HG03354 (cell line): ENCODE data around the gene ATIC.

Source experiments
- ATAC-seq: cut with Tn5 transposase; IDR thresholded peaks from one replicate; pipeline ENCODE4 v1.9.1; 2021; ENCODE audit warnings: mild to moderate bottlenecking; ENCODE audit not compliant: unreplicated experiment, poor library complexity, severe bottlenecking

Gene ATIC

DNA sequence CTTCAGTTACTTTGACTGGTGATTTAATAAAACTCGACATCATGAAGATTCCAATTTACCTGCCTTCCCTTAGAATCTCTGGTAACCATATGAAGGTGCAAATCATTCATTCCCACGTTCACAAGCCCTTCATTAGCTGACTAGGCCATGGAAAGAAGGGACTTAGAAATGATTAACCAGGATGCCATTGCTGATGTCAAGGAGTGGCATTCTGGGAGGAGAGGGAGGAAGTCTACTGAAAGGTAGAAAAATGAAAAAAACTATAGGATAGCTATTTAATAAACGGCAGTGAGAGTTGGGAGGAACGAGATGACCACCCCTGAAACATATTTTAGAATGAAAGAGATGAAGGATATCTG lies 1.4 kb downstream of the ATIC start:
- no peak for ATAC-seq

DNA sequence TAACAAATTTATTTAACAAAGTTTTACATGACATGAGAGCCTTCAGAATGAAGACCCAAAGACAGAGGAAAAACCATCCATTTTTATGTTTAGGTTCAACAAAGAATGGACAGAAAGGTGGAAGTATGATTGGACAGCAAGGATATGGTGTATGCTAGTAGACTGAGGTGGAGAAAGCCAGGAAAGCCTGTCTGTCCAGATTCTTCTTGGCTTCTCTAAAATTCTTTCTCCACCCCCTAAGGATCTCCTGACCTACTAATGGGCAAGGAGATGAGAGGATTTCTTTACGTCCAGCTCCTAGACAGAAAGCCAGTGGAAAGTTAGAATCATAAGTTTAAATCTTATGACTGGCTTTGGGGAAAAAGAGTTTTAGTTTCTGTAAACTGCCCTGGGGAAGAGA lies 3.0 kb downstream of the ATIC start:
- ATAC-seq: no peak

DNA sequence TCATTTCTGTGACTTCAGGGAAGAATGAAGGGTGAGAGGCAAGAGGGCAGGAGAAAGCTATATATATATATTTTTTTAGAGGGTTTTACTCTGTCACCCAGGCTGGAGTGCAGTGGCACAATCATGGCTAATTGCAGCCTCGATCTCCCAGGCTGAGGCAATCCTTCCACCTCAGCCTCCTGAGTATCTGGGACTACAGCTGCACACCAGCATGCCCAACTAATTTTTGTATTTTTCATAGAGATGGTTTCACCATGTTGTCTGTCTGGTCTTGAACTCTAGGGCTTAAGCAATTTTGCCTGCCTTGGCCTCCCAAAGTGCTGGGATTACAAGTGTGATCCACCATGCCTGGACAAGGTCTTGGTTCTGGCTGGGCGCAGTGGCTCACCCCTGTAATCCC lies 3.4 kb downstream of the ATIC start:
- no peak for ATAC-seq

DNA sequence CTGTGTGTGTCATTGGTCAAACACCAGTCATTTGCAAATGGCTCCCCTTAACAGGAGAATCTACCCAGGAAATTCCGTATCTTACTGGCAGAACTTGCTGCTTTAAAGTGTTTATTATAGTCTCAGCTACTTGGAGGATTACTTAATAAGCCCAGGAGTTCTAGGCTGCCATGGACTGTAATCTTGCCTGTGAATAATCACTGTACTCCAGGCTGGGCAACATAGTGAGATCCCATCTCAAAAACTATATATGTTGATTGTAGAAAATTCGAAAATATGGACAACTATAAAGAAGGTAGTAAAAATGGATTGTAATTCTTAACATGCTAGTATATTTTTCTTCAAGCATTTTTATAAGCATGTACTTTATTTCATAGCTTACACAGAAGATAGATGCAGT lies 4.5 kb downstream of the ATIC start:
- ATAC-seq: no peak

DNA sequence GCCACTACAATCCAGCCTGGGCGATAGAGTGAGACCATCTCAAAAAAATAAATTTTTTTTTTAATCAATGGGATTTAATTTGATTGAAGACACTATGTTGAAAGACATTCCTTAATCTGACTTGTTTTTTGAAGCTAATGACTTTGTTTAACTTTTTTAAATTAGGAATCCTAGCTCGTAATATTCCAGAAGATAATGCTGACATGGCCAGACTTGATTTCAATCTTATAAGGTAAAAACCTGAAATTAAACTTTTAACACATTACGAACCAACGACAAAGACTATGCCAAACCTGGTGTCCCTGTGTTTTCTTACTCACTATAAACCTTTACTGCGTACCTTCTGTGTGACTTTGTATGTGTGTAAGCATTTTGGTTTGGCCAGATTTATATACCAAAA lies 7.6 kb downstream of the ATIC start:
- no peak for ATAC-seq

DNA sequence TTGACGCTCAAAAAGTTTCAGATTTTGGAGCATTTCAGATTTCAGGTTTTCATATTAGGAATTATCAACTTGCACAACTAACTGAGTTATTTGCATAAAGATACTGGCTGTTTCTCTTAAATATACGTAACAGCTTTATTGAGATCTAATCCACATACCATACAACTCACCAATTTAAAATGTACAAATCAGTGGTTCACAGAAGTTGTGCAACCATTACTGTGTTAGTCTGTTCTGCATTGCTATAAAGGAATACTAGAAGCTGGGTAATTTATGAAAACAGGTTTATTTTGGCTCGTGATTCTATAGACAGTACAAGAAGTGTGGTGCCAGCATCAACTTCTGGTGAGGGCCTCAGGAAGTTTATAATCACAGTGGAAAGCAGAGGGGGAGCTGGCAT lies 8.2 kb downstream of the ATIC start:
- no peak for ATAC-seq

DNA sequence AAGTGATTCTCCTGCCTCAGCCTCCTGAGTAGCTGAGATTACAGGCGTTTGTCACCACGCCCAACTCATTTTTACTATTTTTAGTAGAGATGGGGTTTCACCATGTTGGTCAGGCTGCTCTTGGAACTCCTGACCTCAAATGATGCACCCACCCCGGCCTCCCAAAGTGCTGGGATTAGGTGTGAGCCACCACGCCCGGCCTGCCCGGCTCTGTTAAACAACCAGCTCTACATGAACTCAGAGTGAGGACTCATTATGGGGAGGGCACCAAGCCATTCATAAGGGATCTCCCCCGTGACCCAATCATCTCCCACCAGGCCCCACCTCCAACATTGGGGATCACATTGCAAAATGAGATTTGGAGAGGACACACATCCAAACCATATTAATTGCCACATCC lies 8.8 kb downstream of the ATIC start:
- ATAC-seq: no peak

DNA sequence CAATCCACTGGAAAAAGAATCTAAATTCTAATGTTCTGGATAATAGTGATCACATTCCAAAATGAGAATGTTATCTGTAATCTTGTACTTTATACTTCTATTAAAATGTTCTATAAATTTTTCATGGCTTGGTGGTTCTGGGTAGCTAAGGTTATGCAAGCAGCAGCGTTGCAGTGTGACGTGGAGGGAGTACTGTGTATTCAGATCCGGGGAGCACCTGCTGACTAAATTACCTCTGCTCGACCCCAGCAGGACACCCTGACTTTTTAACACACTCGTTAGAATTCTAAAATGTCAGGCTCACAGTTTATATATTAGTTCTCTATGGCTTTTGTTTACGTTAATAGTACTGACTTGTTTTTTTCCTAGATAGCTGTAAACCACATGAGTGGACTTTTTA lies 13.0 kb downstream of the ATIC start:
- ATAC-seq: no peak

DNA sequence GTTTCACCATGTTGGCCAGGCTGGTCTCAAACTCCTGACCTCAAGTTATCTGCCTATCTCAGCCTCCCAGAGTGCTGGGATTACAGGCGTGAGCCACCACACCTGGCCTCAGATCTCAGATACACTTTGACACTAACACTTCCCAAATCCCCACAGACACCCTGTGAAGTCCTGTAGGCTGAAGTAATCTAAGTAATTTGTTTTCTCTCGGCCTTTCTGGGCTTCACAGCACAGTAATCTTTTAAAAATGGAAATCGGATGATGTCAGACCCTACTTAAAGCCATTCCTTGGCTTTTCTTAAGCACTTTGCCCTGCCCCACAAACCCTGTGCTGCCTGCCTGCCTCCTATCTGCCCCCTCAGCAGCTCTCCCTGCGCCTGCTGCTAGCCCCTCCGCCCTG lies 16.2 kb downstream of the ATIC start:
- no peak for ATAC-seq

DNA sequence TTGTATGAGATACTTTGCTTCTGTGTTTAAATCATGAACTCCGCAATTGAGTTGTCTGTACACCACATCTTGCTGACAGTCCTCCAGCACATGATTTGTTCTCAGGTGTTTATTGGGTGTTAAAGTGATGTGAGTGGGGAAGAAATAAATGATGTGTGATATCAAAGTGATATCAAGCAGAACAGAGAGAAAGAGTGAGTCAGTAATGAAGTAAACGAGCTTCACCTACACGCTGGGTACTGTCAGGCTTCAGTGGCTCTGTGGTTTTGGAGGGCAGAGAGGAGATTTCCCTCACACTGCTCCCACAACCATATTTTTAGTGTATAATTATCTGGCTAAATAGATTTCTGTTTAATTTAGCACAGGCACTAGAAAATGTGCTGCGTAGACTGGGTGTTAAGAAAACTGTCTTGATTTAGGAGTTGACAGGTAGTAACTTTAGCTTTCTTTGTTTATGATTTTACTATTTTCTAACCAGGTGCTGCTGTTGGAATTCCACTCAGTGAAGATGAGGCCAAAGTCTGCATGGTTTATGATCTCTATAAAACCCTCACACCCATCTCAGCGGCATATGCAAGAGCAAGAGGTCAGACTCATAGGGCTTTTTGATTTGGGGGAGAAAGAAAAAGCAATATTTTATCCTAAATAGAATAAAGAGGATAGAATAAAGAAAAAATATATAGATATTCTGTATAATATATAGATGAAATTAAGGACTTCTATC lies 21.2 kb downstream of the ATIC start:
- ATAC-seq: peak; percentile 81

DNA sequence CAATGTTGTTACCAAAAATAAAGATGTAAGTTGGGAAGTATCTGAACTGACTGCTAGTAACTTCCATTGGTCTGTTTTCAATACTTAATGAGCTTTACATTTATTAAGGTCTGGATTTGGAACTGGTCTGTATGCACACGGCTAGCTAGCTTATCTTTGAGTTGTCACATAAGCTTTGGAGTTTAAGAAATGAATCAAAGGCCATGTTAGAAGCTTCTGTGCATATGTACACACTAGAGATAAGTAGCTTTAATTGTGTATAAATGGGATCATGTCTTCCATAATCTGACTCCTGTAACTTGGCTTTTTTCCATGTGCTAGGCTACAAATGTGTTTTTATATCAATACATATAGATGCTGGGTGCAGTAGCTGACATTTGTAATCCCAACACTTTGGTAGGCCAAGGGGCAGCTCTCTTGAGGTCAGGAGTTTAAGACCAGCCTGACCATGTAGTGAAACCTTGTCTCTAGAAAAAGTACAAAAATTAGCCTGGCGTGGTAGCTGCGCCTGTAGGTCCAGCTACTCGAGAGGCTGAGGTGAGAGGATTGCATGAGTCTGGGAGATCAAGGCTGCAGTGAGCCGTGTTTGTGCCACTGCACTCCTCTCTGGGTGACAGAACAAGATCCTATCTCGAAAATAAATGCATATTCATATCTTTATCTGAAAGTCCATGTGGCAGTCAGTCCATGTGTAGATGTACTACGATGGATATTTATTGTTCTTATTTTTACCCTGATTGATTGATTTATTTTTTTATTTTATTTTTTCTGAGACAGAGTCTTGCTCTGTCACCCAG lies 27.2 kb downstream of the ATIC start:
- no peak for ATAC-seq

DNA sequence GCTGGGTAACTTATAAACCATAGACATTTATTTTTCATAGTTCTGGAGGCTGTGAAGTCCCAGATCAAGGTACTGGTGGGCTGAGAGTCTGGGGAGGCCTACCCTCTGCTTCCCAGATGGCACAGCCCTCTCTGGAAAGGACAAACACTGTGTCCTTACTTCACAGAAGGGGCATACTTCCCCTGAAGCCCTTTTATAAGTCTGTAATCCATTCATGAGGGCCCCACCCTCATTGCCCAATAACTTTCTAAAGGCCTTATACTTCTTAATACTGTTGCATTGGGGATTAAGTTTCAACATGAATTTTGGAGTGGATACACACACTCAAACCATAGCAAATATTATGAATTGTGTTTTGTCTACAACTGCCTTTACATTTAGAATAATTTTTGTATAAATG lies 36.0 kb downstream of the ATIC start:
- ATAC-seq: no peak

DNA sequence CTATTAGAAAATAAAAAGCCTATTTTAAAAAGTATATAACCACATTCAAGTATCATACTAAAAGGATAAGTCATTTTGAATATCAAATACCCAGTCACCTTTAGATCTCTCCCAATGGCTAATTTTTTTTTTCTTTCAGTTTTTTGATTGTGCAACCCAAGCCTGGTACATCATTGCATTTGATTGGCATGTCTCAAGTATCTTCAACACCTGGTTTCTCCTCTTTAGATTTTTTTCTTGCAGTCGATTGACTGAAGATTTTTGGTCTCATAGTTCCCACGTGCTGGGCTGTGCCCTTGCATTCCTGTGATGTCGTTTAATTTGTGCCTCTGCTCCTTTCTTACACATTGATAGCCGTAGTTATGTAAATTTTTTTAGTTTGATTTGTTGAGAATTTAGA lies 40.7 kb downstream of the ATIC start:
- ATAC-seq: no peak

DNA sequence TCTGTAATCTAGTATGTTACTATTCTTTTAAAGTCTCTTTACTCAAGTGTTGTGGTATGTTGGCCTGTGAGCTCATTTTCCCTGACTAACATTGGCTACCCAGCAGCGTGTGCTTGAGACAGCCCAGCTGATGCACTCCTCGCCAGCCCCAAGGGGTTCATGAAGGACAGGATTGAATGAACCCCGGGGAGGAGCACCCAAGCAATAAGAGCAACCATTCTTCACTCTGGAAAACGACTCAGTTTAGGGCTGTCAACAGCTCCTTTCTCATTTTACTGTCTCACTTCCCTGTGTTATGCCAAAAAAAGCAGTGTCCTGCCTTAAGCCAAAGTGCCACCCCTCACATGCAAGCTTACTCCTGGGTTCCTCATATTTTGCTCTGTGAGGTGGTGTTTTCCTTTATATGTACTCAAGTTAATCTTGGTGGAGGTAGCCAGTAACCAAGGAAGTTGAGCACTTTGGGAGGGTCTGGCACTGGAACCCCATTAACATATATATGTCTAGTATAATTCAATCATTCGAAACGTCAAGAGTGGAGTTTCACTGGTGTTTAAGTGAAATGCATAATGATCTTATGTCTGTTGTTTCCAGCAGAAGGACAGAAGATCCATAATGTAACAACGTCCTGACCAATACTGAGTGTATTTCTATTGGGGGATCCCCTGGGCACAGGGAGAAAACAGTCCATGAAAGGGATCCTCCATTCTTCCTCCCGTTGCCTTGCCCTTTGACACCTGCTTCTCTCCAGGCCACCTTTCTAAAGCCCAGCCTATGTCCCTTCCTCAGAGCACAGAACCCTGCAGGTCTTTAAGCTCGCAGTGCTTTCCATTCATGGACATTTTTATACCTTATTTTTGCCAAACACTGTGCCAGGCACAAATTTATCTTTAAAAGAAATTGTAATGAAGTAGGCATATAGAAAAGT lies 43.2 kb downstream of the ATIC start:
- no peak for ATAC-seq

DNA sequence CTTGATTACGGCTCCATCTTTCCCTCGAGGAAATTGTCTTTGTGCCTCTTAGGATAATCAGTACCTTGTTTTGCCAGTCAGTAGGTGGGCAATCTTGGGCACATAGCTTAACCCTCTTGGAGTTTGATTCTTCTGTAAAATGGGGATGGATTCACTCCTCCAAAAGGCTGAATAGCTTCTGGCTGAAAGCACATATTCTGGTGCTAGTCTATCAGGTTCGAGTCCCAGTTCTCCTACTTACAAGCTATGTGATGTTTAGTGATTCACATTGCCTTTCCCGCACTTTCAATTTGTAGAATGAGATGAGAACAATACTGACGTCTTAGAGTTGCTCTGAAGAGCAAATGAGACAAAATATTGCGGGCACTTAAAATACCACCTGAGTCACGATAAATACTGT lies 43.9 kb downstream of the ATIC start:
- ATAC-seq: no peak

DNA sequence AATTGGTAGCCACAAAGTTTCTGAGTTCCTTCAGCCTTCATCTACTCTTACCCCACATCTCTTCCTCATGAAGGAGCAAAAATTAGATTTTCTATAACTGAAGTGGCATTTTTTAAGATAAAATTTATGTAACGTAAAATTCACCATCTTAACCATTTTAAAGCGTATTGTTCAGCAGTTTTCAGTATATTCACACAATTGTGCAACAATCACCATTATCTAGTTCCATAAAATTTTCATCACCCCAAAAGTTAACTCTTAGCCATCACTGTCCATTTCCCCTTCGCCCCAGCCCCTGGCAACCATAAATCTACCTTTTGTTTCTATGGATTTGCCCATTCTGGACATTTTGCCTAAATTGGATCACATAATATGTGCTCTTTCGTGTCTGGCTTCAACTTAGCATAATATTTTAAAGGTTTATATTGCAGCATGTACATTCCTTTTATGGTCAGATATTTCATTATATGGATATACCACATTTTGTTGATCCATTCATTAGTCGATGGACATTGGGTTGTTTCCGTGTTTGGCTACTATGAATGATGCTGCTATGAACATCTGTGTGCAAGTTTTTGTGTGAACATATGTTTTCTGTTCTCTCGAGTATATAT lies 44.6 kb downstream of the ATIC start:
- no peak for ATAC-seq

DNA sequence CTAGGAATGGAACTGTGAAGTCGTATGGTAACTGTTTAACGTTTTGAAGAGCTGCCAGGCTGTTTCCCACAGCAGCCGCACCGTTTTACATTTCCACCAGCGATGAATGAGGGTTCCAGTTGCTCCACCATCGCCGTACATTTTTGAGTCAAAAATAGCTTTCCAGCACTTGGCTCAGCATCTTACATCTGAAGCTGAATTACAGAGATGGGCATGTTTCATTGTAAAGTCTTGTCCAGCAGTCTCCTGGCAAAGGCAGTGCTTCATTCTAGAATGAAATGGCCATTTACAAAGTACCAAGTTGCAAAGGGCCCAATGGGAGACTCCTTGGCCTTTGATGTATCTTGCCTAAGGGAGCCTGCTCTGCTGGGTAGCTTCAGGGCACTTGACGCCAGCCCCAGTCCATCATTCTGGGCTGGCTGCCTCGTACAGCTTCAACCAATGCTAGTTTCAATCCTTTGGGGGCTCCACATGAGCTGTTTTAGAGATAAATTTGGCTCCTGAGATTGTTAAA lies 45.1 kb downstream of the ATIC start:
- ATAC-seq: no peak

DNA sequence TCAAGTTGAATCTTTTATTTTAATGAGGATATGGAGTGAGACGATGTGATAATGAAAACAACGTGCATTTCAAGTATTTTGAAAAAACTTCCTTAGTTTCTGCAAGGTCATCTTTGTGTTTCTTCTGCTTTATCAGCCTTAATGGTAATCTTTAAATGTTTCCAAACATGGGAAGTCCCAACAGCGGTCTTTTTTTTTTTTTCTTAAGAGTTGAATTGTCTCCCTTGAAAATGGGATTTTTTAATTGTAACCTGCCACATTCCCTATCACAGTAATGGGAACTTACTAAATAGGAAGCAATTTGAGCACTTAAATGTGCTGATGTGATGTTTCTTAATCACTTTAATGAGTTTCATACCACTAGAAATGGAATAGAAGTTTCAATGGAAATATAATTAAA lies 45.8 kb downstream of the ATIC start:
- no peak for ATAC-seq

DNA sequence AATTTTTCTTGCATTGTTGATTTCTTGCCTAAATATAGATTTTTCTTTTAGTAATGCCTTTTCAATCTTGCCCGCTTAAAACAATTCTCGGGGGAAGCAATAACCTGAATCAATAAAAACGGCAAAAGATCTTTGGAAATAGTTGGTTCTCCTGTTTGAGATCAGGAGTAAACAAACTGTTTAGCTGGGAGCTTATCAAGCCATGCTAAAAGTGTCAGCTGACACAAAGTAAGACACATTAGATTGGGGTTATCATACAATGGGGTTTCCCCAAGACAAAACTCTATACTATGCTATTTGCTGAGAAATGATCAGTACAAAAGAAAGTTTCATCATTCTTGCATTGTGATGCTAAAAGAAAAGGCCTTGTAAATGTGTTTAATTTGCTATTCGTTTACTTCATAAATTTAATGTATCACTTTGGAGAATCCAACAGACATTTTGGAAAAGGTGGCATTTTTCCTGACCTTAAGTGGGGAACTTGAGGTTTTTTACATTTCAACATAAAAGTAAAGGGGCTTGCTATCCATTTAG lies 46.5 kb downstream of the ATIC start:
- ATAC-seq: no peak
